H1 (cell line): Measurements from ENCODE around the gene NKX6-1. TPM values are rescaled to one million over a fixed set of nuclear protein-coding genes. Genes with fewer than 3 reads are reported as not detected.

Source experiments
- EP300 ChIP-seq, 2 experiments: IDR thresholded peaks; 1 replicate in 1 of 2; 2 replicates in 1 of 2; pipeline ENCODE4 v1.6.1; 2011 to 2012; ENCODE audit warnings: low read depth in 2 of 2, low read length in 2 of 2, mild to moderate bottlenecking in 2 of 2, borderline replicate concordance in 1 of 2, inconsistent platforms in 1 of 2, moderate library complexity in 1 of 2
- HDAC6 ChIP-seq: IDR thresholded peaks from one replicate; pipeline ENCODE4 v1.7.1; 2012; ENCODE audit warnings: low read depth, mild to moderate bottlenecking, inconsistent platforms, low read length, moderate library complexity
- POU5F1 ChIP-seq: IDR thresholded peaks from 2 replicates; pipeline ENCODE4 v1.6.1; 2011; ENCODE audit warnings: low read depth, mild to moderate bottlenecking, low read length, moderate library complexity
- RNF2 ChIP-seq: fragments of 200-900, 300-1000 bp; sonication (generic); IDR thresholded peaks from 2 replicates; pipeline ENCODE4 v1.7.1; 2016; ENCODE audit warnings: borderline replicate concordance, low read depth, mild to moderate bottlenecking, antibody characterized with exemption, low read length; ENCODE audit not compliant: poor library complexity, severe bottlenecking; ENCODE audit errors: missing control alignments
- polyA plus RNA-seq, 7 experiments: library from polyadenylated mRNA; depleted of rRNA in 3 of 7; stranded (reverse) in 5 of 7; unstranded in 2 of 7; fragments of >200 nt in 5 of 7; fragments of 200-250 nt in 2 of 7; gene quantifications; 1 replicate in 5 of 7; 2 replicates in 1 of 7; 4 replicates in 1 of 7; pipeline versions ENCODE4 v1.2.1 to v1.2.3, GENCODE V29; 2011 to 2013; ENCODE audit warnings: missing spikeins in 2 of 7, mixed read lengths in 2 of 7
- total RNA-seq: library from RNA; stranded (reverse); fragmentation: NEBNext Ultra II Directional; extraction: Animal tissue kit (Norgen Biotek cat#: 25700); gene quantifications from 2 replicates; pipeline ENCODE4 v1.2.1, GENCODE V29; 2021

The NKX6-1 gene
- total and polyA plus RNA-seq, 2 of the 8 experiments (the other 6 are each of a cell fraction or from before 2014, with no cell fraction given), result 0.03 to 0.45 TPM

DNA sequence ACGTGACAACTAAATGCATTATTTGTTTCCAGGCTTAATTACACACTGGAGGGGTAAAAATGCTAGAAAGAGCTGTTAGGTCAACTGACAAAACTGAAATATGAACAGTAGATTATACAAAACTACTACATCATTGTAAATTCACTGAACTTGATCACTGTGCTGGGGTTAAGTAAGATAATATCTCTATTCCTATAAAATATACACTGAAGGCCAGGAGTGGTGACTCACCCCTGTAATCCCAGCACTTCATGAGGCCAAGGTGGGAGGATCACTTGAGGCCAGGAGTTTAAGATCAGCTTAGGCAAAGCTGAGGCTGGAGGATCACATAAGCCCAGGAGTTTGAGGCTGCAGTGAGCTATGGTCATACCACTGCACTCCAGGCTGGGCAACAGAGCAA, 31.8 kb upstream of the NKX6-1 start (continued):
- TF ChIP-seq RNF2 (no peak), HDAC6 (no peak), POU5F1 (no peak), EP300 (IDR thresholded peaks at IDR 0.05; ENCODE audit: borderline replicate concordance in 1 of 2, low read depth in 2 of 2, low read length in 2 of 2) (no peak)
